ENCODE data around the gene CAPN9.
"Not testable (repeated sequence)": the region's sequence is repeated elsewhere in the genome, so short reads cannot be mapped to it uniquely, and the experiment has no call there.

CAPN9 gene

DNA sequence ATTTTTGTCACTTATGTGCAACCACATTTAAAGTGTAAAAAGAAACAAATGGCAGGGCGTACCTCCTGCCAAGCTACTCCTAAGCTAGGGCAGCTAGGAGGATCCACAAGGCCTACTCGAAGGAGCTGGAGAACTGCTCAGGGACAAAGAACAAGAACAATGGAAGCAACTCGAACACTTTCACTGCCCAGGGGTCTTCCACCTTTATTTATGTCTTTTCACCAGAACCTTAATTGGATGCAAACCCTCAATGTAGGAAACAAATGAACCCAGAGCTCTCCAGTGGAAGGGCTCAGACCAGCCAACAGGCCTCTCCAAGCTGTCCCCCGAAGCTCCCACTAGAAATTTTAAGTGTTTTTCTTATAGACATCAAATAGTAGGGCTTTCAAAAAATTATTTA is 81.2 kb downstream of the CAPN9 start:
- FAIRE-seq, result no peak

DNA sequence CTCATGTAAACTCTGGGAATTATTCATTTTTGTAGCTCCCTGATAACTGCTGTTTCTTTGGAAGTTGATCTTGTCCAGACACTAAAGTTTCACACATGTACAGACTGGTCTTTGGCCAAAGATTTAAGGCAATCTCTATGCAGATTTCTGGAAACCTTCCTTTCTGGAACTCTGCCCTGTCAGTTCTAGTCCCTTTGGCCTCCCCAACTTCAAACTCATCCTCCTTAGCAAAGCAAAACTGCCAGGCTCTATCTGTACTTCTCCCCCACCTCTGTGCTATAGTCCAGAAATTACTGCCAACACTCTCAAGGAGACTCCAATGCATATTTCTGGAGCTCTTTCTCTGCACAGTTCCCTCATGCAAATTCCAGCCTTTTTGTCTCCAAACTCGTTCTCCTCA is 84.6 kb downstream of the CAPN9 start:
- no peak for FAIRE-seq

DNA sequence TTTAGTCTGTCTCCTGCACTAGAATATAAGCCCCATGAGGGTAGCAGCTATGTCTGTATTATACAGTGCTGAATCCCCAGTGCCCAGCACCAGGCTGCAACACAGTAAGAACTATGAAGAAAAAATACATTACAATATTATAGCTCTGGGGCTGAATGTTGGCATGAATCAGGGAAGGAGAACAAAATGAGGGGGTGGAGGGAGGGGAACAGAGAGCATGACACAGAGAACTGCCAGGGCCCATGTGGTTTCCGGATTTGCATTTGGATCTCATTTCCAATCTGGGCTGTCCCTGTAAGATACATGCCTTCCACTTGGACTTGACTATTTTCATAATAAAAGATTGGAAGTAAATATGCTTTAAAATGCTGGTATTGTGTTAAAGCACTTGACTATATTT is 85.3 kb downstream of the CAPN9 start:
- FAIRE-seq, result no peak

DNA sequence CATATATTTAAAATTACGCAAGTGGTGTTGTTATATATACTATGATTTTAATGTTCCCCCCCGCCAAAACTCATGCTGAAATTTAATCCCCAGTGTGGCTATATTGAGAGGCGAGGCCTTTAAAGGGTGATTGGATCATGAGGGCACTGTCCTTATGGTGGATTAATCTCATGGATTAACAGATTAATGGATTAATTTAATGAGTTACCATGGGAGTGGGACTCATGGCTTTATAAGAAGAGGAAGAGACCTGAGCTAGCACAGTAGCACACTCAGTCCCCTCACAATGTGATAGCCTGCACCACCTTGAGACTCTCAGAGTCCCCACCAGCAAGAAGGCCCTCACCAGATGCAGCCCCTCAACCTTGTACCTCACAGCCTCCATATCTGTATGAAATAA is 86.3 kb downstream of the CAPN9 start:
- FAIRE-seq, result no peak

DNA sequence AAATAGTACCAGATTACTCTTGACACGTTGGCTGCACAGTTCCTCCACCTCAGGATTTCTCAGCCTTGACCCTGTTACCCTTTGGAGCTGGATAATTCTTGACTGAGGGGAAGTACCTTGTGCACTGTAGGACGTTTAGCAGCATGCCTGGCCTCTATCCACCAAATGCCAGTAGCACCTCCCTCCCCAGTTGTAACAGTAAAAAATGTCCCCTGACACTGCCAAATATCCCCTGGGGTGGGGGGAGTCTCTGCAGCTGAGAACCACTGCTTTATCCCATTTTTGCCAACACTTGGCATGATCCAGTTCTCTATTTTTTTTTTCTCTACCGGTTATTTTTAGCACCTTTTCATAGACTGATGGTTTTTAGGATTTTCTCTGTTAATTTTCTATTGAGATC is 87.1 kb downstream of the CAPN9 start:
- no peak for FAIRE-seq

DNA sequence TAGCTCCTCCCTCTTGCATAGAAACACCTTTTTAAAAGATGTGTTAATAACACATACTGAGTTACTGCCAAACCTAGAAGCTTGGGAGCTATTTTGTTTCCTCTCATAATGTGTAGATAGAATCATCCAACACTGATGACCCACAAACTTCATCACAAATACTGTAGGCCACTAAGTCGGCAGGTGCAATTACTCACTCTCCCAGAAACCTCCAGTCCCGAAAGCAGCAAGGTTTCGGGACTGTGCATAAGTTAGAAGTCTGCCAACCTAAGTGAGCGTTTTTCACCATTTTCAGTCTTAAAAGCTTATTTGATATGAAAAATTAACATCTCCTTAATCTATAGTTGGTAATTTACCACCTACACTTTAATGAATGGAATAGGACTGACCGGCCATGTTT is 89.2 kb downstream of the CAPN9 start:
- no peak for FAIRE-seq

DNA sequence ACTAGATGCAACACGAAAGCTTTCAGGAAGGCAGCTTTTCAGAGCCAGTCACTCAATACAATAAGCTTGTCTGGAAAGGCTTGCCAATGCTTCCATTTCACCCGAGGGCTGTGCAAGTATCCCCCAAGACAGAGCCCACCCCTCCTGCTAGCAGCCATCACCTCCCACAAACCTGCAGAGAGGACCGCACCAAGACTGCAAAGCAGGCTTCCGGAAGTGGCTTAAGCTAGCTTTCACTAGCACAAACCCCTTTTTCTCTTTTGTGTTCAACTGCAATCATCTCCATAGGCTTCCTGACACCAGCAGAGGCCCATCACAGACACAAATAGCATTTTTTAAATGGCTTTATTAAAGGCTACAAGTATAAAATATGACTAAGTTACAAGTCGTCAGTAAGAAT is 89.6 kb downstream of the CAPN9 start:
- FAIRE-seq, result no peak

DNA sequence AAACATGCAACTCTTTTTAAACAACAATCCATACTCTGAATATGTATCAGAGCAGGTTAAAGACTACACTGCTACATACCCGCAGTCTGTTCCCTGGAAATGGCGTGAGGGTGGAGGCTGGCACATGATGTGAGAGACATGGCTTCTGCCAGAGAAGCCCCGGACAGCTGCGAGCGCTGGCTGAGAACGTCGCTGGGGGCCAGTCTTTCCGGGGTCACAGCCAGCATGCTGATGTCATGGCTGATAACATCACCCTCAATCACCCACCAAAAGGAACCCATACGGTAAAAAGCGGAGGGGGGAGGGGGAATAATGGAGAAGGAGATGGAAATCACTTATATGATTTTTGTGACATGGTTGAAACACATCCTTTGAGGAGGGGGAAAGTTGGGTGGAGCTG is 92.0 kb downstream of the CAPN9 start:
- FAIRE-seq, result no peak

DNA sequence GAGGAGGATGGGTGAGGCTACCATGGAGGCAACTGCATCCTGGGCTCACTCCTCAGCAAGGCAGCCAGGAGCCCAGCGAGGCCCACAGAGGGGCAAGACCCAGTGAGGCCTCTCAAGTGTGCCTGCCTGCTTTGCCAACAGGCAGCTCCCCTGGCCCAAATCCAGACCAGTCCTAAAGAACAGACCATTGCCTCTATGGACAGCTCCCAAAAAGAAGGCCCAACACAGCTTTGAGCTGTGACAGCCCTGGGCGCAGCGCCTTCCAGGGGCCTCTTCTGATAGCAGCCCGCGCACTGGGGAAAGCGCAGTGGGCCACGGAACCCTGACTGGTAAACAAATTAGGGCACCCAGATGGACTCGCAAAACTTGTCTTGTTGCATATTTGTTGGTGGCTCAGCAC is 95.6 kb downstream of the CAPN9 start:
- FAIRE-seq, result no peak

DNA sequence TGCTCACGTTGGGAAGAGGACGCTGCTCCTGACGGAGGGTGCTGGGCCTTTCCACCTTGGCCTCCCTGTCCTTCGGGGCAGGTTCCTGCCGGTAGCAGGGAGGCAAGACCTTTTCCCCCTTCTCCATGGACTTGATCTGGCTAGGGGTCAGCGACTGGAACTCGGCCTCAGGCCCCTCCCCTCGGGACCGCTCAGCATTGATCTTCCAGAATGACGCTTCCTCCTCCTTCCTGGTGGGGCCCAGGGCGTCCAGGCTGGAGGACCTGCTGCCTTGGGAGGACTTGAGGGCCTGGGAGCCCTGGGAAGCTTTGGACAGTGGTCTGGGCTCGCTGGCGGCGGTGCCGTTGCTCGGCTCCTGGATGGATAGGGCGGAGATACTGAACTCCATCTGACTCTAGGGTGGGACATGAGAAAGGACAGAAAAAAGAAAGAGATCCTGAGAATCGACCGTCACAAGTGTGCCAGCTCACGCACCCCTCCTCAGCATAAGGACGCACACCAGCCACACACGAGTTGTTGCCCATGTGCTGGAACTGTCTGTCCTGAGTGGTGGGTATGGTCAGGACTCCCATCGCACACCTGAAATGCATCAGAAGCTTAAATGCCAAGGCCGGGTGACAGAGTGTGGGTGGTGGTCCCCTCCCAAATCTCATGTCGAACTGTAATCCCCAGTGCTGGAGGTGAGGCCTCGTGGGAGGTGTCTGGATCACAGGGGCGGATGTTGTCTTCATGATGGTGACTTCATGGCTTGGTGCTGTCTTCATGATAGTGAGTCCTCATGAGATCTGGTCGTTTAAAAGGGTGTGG is 96.5 kb downstream of the CAPN9 start:
- FAIRE-seq, result no peak

DNA sequence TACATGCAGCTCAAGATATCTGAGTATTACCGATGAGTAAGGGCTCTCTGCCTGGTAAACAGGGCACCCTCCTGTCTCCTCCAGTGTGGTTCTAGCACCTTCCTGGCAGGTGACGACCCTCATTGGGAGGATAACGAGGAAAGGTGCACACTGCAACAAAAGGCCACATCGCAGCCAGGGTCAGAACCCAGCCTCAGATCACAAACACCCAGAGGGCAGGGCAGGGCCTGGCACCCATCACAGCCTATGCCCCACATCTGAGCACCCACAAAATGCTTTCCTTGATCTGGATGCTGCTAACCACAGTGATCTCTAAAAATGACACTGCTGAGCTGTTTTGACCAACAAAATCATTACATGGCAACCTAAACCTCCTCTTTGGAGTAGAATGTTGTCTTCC is 97.4 kb downstream of the CAPN9 start:
- no peak for FAIRE-seq

DNA sequence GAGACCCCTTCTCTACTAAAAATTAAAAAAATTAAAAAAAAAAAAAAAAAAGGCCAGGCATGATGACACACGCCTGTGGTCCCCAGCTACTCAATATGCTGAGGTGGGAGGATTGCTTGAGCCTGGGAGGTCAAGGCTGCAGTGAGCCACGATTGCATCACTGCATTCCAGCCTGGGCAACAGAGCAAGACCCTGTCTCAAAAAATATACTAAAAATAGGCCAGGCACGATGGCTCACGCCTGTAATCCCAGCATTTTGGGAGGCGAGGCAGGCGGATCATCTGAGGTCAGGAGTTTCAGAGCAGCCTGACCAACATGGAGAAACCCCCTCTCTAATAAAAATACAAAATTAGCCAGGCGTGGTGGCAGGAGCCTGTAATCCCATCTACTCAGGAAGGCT is 98.0 kb downstream of the CAPN9 start:
- not testable (repeated sequence) for FAIRE-seq

DNA sequence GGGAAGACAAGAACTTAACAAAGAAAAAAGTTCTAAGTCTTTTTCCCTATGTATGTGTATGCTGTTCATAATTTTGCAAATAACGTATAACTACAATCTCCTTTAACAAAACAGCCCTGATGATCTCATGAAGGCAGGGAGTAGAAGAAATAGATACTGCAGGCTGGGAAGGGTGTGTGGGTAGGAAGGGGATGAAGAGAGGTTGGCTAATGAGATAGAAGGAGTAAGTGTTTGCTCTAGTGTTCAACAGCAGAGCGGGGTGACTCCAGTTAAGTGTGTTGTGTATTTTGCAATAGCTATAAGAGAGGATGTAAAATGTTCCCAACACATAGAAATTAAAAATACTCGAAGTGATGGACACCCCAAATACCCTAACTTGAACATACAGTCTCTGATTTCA is 101.0 kb downstream of the CAPN9 start:
- FAIRE-seq, result no peak

DNA sequence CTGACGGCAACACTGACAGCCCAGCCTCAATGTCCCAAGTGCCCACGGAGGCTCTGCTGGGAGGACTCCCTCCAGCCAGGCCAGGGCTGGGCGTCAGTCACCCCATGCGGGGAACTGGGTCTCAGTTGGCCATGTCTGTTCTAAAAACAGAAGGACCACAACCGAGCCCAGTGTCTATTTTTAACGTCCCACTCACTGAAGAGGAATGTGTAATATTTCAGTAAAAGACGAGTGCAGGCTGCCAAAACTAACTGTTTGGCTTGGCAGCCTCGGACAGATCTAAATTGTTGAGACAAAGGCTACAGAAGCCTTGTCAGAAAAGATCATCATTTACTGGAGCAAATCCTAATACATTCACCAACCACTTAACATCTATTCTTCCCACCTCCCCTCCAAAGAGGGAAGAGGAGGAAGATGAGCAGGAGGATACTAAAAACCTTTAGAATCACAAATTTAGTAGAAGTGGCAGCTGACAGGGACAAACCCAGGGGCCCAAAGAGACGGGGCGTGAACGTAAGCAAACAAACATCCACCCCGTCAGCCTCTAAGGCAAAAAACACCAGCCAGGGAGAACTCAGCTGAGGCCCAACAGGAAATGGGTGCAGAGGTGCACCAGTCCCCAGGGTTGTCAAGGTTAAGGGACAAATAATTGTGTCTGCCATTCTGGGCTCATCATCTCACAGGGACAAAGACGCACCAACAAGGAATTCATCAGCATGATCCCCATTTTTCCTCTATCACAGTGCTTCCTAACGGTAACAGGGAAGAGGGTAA is 102.5 kb downstream of the CAPN9 start:
- FAIRE-seq, result no peak

DNA sequence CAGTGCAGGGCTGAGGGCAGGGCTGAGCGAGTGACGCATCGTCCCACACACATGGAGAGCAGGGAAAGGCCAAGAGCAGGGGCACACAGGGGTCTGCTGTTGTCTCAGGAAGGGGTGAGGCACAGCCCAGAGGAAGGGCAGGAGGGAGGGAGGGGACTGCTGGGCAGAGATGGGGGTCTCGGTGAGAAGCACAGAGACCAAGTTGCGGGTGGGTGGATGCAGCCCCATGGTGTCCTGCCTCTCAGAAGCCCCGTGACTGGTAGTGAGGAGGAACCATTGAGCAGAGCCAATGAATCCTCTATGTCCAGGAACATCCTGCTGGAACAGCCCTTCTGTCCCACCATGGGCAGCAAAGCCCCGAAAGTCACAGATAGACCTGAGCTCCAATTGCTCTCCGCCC is 103.4 kb downstream of the CAPN9 start:
- FAIRE-seq, result no peak

DNA sequence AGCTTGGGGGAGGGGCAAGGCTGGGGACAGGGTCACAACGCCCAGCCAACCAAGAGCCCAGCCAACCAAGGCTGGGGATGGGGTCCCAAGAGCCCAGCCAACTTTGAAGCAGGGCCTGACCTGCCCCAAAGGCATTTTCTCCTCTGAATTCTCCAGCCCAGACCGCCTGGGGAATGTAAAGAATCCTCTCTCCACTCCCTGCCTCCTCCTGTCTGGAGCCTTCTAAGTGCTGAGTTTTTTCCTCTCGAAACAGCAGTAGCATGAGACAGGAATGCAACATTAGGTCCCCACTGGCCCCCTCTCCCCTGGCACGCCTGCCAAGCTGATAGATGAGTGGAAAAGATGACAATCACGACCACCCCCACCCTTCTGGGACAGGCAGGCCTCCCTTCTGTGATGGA is 104.1 kb downstream of the CAPN9 start:
- no peak for FAIRE-seq
